SK-N-SH (cell line): ENCODE measurements around the gene AGAP1.

ENCODE experiments used
- EP300 ChIP-seq, 2 experiments: IDR thresholded peaks; 2 replicates each; pipeline versions ENCODE4 v1.4.0 to v1.6.1; 2012; ENCODE audit warnings: borderline replicate concordance in 1 of 2, low read depth in 1 of 2, low read length in 1 of 2
- GABPA ChIP-seq: IDR thresholded peaks from 2 replicates; pipeline ENCODE4 v1.4.0; 2012; ENCODE audit warnings: low read depth, mild to moderate bottlenecking
- MXI1 ChIP-seq: IDR thresholded peaks from 2 replicates; pipeline ENCODE4 v1.6.1; 2012; ENCODE audit warnings: mild to moderate bottlenecking, low read depth, low read length, improper control_type of control experiment
- NRF1 ChIP-seq: IDR thresholded peaks from 2 replicates; pipeline ENCODE4 v1.6.1; 2012; ENCODE audit warnings: low read depth, mild to moderate bottlenecking, low read length
- POLR2AphosphoS5 ChIP-seq: IDR thresholded peaks from 2 replicates; pipeline ENCODE4 v1.6.1; 2012; ENCODE audit warnings: low read depth, low read length
- RAD21 ChIP-seq: IDR thresholded peaks from 2 replicates; pipeline ENCODE4 v1.6.1; 2012; ENCODE audit warnings: mild to moderate bottlenecking, low read length
- RCOR1 ChIP-seq: fragments of 150-350 bp; IDR thresholded peaks from 2 replicates; pipeline ENCODE4 v1.6.1; 2017; ENCODE audit warnings: antibody characterized with exemption, low read length
- SMC3 ChIP-seq: IDR thresholded peaks from 2 replicates; pipeline ENCODE4 v1.6.1; 2012; ENCODE audit warnings: low read depth, low read length, improper control_type of control experiment
- TAF1 ChIP-seq: IDR thresholded peaks from 2 replicates; pipeline ENCODE4 v1.6.1; 2012; ENCODE audit warnings: low read depth, mild to moderate bottlenecking, low read length, moderate library complexity, borderline replicate concordance
- TCF12 ChIP-seq: IDR thresholded peaks from 2 replicates; pipeline ENCODE4 v1.4.0; 2012
- TEAD4 ChIP-seq: IDR thresholded peaks from 2 replicates; pipeline ENCODE4 v1.4.0; 2012; ENCODE audit warnings: mild to moderate bottlenecking, borderline replicate concordance; ENCODE audit not compliant: insufficient read depth
- YY1 ChIP-seq: IDR thresholded peaks from 2 replicates; pipeline ENCODE4 v1.4.0; 2012; ENCODE audit warnings: low read depth, mild to moderate bottlenecking
- TF ChIP-seq, protein P1 (sequence below): fragments of 200-600 bp; sonication (generic); IDR thresholded peaks from 2 replicates; pipeline ENCODE4 v1.6.1; 2017; ENCODE audit warnings: antibody characterized with exemption, mild to moderate bottlenecking, moderate library complexity
- TF ChIP-seq, protein P2 (sequence below): IDR thresholded peaks from 2 replicates; pipeline ENCODE4 v1.4.0; 2012; ENCODE audit warnings: low read depth, borderline replicate concordance

DNA sequence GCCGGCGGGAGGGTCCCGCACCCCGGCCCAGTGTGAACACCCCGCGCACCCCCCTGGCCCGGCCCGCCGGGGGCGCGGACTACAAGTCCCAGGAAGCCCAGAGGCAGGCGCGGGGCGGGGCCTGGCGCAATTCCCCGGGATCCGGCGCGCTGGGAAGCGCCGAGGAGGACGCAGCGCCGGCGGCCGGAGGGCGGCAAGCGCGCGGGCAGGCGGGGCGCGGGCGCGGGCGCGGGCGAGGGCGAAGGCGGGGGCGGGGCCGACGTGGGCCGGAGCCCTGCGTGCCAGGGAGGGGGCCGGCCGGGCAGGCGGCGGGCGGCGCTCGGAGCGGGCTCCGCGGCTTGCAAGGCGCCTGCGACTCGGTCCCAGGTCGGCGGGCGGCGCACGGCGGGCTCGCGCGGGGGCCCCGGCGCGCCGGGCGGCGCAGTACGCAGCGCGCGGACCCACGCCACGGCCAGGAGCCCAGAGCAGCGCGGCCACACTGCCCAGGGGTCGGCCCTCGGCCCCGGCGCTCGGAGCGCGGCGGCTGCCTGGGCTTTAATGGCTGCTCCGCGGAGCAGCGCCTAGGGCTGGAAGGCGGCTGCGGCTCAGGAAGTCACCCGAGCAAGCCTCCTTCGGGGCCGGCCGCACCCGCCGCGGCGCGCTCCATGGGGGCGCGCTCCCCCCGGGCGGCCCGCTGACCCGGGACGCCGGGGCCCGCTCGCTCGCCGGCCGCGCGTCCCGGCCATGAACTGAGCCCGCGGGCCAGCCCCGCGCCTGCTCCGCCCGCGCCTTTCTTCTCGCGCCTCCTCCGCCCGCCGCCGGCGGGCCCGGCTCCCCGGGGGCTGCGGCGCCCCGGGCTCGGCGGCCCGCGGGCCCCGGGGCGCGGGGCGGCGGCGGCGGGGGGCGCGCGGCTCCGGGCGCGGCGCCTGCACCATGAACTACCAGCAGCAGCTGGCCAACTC lies at the start of gene AGAP1:
- no peak for TF ChIP-seq RAD21
- no peak for TF ChIP-seq RCOR1
- TF ChIP-seq, protein P1, sequence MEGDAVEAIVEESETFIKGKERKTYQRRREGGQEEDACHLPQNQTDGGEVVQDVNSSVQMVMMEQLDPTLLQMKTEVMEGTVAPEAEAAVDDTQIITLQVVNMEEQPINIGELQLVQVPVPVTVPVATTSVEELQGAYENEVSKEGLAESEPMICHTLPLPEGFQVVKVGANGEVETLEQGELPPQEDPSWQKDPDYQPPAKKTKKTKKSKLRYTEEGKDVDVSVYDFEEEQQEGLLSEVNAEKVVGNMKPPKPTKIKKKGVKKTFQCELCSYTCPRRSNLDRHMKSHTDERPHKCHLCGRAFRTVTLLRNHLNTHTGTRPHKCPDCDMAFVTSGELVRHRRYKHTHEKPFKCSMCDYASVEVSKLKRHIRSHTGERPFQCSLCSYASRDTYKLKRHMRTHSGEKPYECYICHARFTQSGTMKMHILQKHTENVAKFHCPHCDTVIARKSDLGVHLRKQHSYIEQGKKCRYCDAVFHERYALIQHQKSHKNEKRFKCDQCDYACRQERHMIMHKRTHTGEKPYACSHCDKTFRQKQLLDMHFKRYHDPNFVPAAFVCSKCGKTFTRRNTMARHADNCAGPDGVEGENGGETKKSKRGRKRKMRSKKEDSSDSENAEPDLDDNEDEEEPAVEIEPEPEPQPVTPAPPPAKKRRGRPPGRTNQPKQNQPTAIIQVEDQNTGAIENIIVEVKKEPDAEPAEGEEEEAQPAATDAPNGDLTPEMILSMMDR: no peak
- no peak for TF ChIP-seq YY1
- 0 out of 2 replicates have a peak, but pooled peaks have one; percentile 19 for TF ChIP-seq TAF1
- no peak for TF ChIP-seq TCF12
- TF ChIP-seq NRF1: peak; percentile 54
- TF ChIP-seq SMC3: no peak
- TF ChIP-seq GABPA: peak; percentile 56
- TF ChIP-seq TEAD4: no peak
- TF ChIP-seq POLR2AphosphoS5: no peak
- TF ChIP-seq EP300 (IDR thresholded peaks at IDR 0.05; ENCODE audit: borderline replicate concordance in 1 of 2, low read depth in 1 of 2, low read length in 1 of 2): no peak
- TF ChIP-seq, protein P2, sequence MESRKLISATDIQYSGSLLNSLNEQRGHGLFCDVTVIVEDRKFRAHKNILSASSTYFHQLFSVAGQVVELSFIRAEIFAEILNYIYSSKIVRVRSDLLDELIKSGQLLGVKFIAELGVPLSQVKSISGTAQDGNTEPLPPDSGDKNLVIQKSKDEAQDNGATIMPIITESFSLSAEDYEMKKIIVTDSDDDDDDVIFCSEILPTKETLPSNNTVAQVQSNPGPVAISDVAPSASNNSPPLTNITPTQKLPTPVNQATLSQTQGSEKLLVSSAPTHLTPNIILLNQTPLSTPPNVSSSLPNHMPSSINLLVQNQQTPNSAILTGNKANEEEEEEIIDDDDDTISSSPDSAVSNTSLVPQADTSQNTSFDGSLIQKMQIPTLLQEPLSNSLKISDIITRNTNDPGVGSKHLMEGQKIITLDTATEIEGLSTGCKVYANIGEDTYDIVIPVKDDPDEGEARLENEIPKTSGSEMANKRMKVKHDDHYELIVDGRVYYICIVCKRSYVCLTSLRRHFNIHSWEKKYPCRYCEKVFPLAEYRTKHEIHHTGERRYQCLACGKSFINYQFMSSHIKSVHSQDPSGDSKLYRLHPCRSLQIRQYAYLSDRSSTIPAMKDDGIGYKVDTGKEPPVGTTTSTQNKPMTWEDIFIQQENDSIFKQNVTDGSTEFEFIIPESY: no peak
- TF ChIP-seq MXI1: no peak
